ENCODE measurements around the gene FAM193A.
"Not testable (repeated sequence)": the region's sequence is repeated elsewhere in the genome, so short reads cannot be mapped to it uniquely, and the experiment has no call there.

The FAM193A gene

DNA sequence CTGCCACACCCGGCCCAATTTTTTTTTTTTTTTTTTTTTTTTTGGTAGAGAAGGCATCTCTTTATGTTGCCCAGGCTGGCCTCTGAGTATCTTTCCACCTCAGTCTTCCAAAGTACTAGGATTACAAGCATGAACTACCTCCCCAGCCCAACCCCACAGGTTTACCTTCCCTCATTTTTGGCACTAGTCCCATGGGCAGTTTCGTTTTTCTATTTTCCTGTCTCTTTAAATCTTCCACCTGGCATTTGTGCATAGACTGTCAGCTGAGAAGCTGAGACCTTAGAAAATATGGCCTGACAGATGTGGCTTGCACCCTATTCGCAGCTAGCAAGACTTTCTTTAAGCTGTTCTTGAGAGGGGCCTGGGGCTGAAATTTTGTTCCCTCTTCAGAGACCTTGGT lies 191.8 kb downstream of the FAM193A start:
- no peak for DNase-seq (ENCODE audit: low read depth in 2 of 2)

DNA sequence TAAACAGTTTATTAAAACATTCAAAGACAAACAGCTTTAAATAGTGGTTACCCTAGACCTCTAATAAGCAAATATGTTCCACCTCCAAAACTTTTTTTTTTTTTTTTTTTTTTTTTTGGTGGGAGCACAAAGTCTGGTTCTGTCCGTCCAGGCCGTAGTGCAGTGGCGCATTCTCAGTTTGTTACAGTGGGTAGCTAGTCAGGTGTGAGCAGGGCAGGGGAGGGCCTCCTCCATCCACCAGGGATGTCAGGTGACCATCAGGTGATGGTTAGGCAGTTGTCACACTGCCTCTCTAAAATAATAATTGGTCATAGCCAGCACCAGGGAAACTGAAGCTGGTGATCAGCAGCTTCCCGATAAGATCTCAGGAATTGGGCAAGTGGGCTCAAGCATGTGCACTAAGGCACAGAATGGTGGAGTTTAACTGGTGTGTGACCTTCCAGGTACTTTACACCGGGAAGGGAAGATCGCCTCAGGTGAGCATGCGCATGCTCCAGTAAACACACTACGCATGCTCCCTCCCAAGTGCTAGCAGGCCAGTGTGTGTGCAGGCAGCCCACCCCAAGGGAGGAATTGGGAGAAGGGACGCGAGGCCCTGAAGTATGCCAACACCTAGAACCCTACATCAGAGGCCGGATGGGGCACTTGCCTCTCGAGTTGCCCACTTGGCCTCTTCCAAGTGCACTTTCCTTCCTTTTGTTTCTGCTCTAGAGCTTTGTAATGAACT lies 192.5 kb downstream of the FAM193A start:
- no peak for DNase-seq (ENCODE audit: low read depth in 2 of 2)

DNA sequence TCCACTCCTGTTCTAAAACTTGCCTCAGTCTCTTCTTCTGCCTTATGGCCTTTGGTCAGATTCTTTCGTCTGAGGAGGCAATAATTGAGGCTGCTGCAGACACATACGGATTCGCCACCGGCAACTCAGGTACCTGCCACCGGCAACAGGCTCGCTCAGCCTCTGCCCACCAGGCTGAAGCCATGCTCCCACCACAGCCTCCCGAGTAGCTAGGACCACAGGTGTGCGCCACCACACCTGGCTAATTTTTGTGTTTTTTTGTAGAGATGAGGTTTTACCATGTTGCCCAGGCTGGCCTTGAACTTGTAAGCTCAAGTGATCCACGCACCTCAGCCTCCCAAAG lies 193.1 kb downstream of the FAM193A start:
- DNase-seq (ENCODE audit: low read depth in 2 of 2): no peak

DNA sequence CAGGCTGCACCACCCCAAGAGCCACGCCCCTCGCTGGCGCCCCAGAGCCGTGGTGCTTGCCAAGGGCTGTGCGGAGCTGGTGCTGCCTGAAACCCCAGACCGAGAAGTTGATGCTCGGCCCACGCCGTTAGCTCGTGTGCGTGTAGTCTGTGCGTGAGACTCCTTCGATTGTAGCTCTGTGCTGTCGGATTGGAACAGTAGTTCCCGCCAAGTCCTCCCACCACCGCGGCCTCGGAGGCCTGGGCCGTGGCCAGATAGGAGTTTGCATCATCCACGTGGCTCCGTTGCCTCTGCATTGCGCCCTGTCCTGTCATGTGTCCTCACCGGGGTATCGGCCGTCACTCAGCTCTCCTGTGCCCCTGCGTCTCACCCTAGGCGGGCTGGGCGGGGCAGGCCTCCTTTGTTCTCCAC lies 195.5 kb downstream of the FAM193A start:
- DNase-seq (ENCODE audit: low read depth in 2 of 2): no peak

DNA sequence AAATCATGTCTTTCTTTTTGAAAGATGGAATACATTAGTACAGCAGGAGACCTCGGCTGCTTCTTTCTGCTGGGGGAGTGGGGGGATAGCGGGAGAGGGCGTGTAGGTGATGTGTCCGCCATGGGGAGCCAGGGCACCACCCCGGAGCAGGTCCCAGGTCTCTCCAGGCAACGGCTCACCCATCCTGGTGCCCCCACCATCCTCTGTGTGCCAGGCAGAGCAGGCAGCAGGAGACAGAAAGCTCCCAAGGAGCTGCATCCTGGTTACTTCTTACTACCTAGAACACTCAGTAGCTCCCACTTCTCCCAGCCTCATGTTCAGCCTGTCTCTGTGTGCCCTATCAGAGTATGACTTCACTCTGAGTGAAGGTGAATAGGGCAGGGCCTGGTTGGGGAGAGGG lies 196.1 kb downstream of the FAM193A start:
- no peak for DNase-seq (ENCODE audit: low read depth in 2 of 2)

DNA sequence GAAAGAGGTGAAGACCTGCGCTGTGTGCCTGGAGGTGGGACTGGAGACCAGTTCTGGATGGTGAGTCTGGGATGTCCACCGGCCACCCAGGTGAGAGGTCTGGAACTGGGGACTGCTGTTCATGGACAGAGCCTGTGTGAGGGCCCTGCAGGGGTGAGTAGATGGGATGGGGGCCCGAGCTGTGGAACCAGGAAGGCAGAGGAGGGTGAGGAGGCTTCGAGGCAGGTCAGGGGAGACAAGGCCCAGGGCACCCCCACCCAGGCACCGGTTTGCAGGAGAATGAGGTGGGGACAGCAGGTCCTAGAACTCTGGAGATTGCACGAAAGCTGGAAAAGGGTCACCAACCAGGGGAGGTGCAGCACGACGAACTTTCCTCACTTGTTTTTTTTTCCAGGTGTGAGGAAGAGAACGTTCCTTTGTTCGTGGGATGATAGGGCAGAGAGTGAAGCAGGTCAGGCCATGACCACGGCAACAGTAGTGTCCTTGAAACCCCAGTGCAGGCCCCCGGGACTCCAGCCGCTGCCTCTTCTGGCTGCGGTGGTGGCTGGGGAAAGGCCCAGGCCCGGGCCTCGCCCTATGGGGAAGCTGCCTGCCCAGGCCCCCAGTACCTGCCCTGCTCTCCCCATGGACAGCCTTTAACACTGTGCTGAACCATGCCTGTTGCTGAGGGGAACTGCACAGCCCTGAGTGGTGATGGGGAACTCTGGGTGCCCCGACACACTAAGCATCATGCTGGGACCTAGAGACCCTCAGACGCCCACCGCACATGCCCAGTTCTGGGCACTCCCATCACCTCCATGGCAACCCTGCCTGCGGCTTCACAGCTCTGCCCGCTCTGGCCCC lies 196.8 kb downstream of the FAM193A start:
- no peak for DNase-seq (ENCODE audit: low read depth in 2 of 2)

DNA sequence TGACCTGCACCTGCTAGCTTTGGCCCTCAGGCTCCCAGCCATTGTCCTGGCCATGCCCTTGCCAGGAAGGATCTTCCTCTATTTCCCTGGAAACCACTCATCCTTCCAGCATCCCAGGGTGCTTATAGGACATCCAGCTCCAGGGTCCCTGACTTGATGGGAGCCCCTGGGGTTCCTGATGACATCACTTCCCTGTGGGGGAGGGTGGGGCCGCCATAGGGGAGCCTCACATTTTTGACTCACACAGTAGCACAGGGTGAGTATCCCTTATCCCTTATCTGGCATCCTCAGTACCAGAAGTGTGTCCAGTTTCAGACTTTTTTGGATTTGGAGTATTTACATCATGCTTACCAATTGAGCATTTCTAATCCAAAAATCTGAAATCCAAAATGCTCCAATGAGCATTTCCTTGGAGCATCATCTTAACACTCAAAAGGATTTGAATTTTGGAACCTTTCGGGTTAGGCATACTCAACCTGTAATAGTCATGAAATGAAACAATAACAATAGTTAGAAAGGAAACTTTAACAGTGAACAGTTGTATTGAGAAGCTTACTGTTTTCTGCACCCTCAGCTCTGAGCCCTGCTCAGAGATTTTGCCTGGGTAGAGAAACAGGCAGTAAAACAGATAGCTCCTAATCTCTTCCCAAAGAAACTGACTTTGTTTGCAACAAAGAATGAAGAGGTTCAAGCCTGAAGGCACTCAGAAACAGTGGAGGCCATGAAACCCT lies 197.6 kb downstream of the FAM193A start:
- DNase-seq (ENCODE audit: low read depth in 2 of 2): no peak

DNA sequence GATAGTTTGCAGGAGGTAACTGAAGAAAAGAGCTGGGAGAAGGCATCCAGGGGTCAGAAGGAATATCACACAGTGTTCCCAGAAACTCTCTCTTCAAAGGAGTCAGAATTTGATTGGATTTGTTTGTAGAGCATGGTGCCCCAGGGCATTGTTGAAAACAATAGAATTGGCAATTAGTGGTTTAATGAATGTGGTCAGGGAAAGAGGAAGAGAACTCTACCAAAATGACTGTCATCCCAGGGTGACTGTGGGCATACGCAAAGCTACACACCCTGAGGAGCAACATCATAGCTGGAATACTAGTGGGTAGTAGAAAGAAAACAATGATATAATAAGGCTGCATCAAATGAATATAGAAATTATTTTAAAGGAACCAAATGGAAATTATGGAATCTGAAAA lies 198.2 kb downstream of the FAM193A start:
- no peak for DNase-seq (ENCODE audit: low read depth in 2 of 2)

DNA sequence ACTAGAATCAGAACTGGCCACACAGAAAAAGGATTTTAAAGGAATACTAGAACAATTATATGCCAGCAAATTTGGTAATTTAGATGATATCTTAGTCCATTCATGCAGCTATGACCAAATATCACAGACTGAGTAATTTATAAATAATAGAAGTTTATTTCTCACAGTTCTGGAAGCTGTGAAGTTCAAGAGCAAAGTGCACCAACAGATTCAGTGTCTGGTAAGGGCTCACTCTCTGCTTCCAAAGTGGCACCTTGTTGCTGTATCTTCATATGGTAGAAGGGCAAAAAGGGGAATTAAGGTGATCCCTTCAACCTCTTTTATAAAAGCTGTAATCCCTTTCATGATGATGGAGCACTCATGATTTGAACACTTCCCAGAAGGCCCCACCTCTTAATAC lies 199.4 kb downstream of the FAM193A start:
- no peak for DNase-seq (ENCODE audit: low read depth in 2 of 2)

DNA sequence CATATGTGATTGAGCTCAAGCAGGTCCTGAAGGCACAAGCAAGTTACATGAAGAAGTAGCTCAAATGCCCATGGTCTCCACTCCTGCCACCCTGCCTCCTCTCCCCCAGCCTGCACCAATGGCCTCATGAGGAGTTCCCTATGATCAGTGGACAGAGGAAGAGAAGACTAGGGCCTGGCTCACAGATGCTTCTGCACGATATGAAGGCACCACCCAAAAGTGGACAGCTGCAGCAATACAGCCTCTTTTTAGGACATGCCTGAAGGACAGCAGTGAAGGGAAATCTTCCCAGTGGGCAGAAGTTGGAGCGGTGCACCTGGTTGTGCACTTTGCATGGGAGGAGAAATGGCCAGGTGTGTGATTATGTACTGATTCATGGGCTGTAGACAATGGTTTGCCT lies 201.8 kb downstream of the FAM193A start:
- DNase-seq (ENCODE audit: low read depth in 2 of 2): not testable (repeated sequence)

DNA sequence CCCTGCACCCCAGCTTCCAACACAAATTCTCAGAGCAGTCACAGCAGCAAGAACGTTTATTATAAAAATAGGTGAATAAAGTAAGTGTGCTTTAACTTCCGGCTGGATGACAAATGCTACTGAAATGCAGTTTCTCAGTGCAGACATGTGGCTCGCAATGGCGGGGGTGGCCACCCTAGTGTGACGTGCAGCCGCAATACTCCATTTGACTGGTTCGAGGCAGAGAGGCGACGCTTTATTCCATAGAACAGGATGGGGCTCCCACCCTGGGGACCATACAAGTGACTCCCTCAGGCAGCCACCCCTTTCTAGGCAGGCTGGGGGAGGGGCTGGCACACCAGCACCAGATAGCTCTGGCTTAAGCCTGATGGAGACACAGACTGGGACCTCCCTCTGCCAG lies 205.2 kb downstream of the FAM193A start:
- no peak for DNase-seq (ENCODE audit: low read depth in 2 of 2)

DNA sequence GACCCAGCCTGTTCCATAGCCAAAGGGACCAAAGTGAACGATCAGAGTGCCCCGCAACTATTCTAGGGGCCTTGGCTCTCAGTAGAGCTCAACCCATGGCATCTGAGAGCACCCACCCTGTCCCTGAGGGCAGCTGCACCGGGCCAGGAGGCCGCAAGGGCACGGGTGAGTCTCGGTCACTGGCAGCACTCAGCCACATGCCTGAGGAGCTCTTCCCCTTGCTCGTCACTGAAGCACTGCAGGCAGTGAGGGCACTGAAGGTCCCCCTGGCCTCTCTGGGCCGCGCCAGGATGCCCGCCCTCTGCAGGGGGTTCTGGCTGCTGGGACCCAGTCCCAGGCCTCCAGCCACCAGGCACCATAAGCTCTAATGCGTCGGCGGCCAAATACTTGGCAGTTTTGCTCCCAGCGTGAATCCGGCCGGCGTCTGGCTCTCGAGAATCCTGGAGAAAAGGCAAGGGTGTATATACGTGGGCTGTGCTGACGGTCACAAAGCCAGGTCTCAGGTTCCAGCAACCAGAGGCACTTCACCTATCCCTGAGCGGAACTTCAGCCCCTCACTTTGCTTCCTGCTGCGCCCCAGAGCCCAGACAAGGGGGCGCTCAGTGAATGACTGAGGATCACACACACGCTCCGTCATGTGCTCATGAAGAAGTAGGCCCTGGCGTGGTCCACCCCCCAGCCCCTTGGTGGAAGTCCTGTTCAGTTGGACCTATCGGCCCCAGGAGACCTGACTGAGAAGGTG lies 205.8 kb downstream of the FAM193A start:
- no peak for DNase-seq (ENCODE audit: low read depth in 2 of 2)

DNA sequence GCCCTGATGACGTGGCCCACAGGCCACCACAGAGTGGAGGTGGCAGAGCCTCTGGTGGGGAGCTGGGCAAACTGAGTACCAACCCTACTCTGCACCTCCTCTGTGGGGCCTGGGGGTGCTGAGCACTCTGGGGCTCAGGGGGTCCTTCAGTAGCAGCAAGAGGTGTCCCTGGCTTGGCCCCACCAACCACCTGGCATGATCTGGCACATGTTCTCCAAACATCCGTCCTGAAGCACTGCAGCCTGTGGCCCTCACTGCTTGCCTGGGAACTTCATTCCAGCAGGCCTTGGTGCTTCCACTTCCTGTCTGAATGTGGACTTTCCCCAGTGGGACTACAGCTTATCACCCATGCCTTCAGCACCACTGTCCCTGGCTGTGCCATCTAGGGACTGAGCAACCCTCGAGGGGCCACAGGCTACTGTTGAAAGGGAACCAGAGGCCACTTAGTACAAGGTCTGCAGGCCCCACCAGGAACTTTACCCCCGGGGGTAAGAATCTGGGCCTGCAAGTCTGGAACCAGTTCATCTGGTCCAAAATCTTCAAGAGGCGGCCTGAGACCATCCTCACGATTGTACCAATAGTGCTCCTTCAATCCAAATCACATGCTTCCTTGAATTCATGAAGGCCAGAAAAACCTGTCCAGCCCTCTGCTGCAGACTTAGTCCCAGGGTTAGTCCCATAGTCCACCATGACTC lies 206.5 kb downstream of the FAM193A start:
- no peak for DNase-seq (ENCODE audit: low read depth in 2 of 2)

DNA sequence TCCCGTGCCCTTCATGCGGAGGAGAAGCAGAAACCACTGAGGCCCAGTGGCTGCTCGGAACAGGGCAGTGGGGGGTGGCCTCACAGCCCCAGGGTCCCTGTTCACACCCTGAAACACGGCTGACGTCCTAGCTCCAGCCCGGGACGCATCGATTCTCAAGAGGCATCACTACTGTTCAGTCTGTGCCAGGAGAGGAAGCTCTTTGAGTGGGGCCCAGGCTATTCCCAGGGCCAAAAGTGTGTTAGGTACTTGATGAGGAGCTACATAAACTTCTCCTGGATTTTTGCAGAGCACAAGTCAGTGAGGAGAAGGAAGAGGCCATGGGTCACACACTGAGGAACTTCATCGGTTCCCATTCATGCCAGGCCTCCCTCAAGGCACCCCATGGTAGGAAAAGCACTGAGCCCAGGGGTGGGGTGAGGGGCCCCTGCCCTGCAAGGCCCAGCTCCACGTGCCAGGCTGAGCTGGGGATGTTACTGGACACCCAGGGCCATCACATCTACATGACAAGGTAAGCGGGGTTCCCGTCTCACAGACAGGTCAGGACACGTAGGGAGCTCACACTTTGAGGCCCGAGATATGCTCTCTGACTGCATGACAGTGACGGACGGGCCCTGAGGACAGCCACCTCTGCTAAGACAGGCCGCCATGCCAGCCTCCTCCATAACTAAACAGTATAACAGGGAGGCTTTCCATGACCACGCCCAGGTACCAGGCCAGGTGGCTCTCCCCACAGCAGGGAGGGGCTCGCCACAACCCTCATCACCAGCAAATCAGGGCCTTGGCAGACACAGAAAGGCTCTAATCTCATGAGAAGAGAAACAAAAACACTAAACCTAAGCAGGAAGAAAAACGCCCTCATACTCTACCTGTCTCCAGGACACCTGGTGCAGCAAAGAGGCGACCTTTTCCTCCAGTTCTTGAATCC lies 207.3 kb downstream of the FAM193A start:
- DNase-seq (ENCODE audit: low read depth in 2 of 2): no peak

DNA sequence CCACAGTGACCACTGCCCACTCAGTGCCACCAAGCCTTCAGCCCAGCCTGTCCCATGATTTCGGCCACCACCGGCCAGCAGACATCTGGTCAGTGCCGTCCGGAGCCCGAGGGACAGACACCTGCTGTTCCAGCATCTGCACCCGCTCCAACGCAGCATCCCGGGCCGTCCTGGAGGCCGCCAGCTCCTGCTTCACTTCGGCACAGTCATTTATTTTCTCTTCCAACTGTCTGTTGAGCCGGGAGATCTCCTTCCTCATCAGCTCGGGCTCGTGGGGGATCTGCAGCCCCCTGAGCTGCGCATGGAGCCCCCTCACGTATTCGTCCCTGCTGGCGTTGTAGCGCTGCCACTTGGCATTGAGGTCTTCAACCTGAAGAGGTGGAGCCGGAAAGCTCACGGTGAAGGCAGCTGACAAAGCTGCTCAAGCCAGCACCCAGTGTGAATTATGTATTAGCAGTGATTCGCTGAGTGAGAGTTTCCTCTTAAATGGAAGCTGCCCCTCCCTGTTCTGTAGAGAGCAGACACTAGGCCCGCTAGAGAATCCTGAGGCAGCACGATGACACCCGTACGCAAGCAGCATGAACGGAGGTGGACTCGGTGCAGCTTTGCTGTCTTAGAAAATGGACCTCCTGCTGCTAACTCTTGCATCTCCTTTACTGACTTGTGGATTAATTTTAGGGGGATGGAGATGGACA lies 208.3 kb downstream of the FAM193A start:
- DNase-seq (ENCODE audit: low read depth in 2 of 2): no peak

DNA sequence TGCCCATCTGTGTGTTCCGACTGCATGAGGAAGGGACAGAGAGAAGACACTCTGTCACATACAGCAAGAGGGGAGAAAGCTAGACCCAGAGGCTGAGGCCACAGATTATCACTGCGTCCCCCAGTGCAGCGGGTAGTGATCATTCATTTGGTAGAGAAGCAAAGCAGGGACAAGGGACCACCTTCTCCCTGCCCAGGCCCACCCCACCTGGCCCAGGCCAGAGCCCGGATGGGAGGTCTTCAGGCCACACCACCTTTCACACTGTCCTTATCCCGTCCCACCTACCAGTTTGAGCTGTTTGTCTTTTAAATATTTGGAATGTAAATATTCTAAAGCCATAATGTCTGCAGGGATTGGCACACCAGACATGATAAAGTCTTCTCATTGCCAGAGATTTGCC lies 209.1 kb downstream of the FAM193A start:
- DNase-seq (ENCODE audit: low read depth in 2 of 2): no peak

DNA sequence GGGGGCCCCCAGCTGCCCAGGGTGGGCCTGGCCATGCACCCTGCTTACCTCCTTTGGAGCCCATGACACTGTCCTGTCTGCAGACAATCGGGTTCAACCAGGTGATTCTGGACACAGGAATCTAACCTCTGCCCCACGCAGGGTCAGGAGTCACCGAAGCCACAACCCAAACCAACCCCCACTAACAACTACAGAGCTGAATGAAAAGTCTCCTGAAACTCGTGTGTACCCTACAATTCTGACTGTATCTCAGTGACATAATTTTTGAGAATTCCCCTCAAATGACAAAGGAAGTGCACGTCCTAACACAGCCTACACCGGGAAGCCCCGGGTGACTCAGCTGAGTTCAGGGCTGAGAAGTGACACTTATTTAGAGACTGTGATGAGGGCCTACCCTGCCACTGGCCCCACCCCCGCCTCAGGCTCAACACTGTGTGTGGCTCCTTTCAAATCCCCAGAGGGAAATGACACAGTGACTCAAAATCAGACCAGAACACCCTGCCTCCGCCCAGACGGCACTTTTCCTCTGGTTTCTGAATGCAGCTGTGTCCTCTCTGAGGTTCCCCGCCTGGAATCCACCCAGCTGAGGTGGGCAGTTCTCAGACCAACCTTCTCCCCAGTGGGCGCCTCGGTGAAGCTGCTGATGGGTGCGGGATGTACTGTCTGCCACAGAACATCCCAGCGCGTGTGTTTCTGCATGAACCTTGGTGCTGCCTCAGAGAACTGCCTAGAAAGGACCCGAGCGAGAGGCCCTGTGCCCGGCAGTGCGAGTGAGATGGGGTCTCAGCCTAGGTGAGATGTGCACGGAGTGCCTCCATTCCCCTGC lies 209.7 kb downstream of the FAM193A start:
- DNase-seq (ENCODE audit: low read depth in 2 of 2): peak; percentile 76 to 86

DNA sequence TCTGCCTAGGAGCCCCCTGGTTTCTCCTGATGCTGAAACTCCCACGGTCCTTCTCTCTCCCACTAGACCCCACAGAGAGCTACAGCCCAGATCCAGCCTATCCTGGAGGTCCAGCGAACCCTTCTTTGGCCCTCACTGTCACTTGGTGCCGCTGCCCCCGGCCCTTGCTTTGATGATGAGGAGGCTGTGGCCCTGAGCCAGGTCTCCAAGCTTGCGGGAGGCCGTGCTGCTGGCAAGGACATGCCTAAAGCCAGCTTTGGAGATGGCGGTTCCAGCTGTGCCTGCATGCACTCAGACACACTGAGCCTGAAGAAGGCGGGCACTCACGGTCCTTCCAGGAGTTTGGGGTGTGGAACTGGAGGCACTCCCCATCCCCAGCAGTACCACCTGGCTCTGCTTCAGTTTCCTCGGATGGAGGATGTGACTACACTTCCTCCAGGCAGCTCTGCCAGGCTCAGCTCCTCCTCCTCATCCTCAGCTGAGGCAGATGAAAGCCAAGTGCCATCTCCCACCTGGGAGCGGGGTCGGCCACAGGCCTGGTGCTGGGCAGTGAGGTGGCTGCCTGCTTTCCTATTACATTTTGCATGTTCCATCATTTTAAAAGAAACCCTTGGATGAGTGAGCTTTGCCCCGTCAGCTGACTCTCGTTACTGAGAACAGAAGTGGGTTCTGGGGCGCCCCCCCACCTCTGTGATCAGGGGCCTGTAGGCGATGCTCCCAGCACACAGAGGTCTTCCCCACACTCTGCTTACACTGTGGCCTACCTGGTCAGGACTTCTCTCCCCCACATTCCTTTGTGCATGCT lies 210.6 kb downstream of the FAM193A start:
- no peak for DNase-seq (ENCODE audit: low read depth in 2 of 2)
